ENCODE measurements around the gene ESRRG.
A peak's percentile ranks its signal among the peaks of the same experiment; 100 is the strongest.
"Not testable (repeated sequence)": the region's sequence is repeated elsewhere in the genome, so short reads cannot be mapped to it uniquely, and the experiment has no call there.

The ESRRG gene

GRCh38 chr1:216710598-216711333 lies 12.5 kb downstream of the ESRRG start:
- intact Hi-C loops (cut with DNase I), result no loop called here
- no peak for DNase-seq

GRCh38 chr1:216710055-216710454 lies 13.2 kb downstream of the ESRRG start:
- no peak for DNase-seq
- intact Hi-C loops (cut with DNase I), result no loop called here

- DNase-seq, result no peak
- intact Hi-C loops (cut with DNase I), result no loop called here
Observed at GRCh38 chr1:216705676-216706075, 17.6 kb downstream of the ESRRG start.

GRCh38 chr1:216704065-216704464 lies 19.2 kb downstream of the ESRRG start:
- intact Hi-C loops (cut with DNase I); DNase-seq: not testable (repeated sequence)

GRCh38 chr1:216702170-216702569 lies 21.1 kb downstream of the ESRRG start:
- intact Hi-C loops (cut with DNase I), result no loop called here
- no peak for DNase-seq

- intact Hi-C loops (cut with DNase I), result no loop called here
- no peak for DNase-seq
Observed at GRCh38 chr1:216700779-216701178, 22.4 kb downstream of the ESRRG start.

- intact Hi-C loops (cut with DNase I), result no loop called here
Observed at GRCh38 chr1:216691710-216692109, 31.5 kb downstream of the ESRRG start.

GRCh38 chr1:216690603-216691002 lies 32.6 kb downstream of the ESRRG start:
- intact Hi-C loops (cut with DNase I), result no loop called here
- no peak for DNase-seq

More at GRCh38 chr1:216691710-216692109, 31.5 kb downstream of the ESRRG start:
- DNase-seq, result no peak

GRCh38 chr1:216688127-216688657 lies 35.0 kb downstream of the ESRRG start:
- intact Hi-C loops (cut with DNase I), result no loop called here
- no peak for DNase-seq

- no peak for DNase-seq
- intact Hi-C loops (cut with DNase I), result no loop called here
Observed at GRCh38 chr1:216686860-216687766, 36.1 kb downstream of the ESRRG start.

GRCh38 chr1:216682752-216683151 lies 40.5 kb downstream of the ESRRG start:
- DNase-seq, result peak in 1 of 42 donors; percentile 12
- intact Hi-C loops (cut with DNase I), result no loop called here

- DNase-seq, result no peak
- intact Hi-C loops (cut with DNase I), result no loop called here
Observed at GRCh38 chr1:216679108-216679507, 44.1 kb downstream of the ESRRG start.

- DNase-seq, result no peak
- intact Hi-C loops (cut with DNase I), result no loop called here
Observed at GRCh38 chr1:216670118-216670883, 52.9 kb downstream of the ESRRG start.

- intact Hi-C loops (cut with DNase I), result no loop called here
- no peak for DNase-seq
Observed at GRCh38 chr1:216666441-216666840, 56.8 kb downstream of the ESRRG start.

- no peak for DNase-seq
- intact Hi-C loops (cut with DNase I), result no loop called here
Observed at GRCh38 chr1:216665856-216666255, 57.4 kb downstream of the ESRRG start.

- intact Hi-C loops (cut with DNase I), result no loop called here
Observed at GRCh38 chr1:216665406-216665805, 57.8 kb downstream of the ESRRG start.

GRCh38 chr1:216662681-216663080 lies 60.5 kb downstream of the ESRRG start:
- intact Hi-C loops (cut with DNase I), result no loop called here
- DNase-seq, result no peak

More at GRCh38 chr1:216665406-216665805, 57.8 kb downstream of the ESRRG start:
- no peak for DNase-seq

GRCh38 chr1:216660561-216660960 lies 62.7 kb downstream of the ESRRG start:
- intact Hi-C loops (cut with DNase I), result no loop called here

GRCh38 chr1:216653001-216653400 lies 70.2 kb downstream of the ESRRG start:
- intact Hi-C loops (cut with DNase I), result no loop called here
- no peak for DNase-seq

More at GRCh38 chr1:216660561-216660960, 62.7 kb downstream of the ESRRG start:
- no peak for DNase-seq
